Measurements from ENCODE around the gene CLIP2.
"Not testable (repeated sequence)": the region's sequence is repeated elsewhere in the genome, so short reads cannot be mapped to it uniquely, and the experiment has no call there.

Gene CLIP2

DNA sequence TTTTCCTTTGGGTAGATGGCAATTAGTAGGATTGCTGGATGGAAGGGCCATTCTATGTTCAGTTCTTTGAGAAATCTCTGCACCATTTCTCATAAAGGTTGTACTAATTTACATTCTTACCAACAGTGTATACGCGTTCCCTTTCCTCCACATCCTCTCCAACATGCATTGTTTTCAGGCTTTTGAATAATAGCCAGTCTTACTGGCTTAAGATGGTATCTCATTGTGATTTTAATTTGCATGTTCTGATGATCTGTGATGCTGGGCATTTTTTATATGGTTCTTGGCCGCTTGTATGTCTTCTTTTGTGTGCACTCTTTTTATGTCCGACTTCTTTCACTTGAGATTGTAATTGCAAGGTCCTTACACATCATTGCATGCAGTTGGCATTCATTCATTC, 11.7 kb downstream of the CLIP2 start:
- DNase-seq = no peak

DNA sequence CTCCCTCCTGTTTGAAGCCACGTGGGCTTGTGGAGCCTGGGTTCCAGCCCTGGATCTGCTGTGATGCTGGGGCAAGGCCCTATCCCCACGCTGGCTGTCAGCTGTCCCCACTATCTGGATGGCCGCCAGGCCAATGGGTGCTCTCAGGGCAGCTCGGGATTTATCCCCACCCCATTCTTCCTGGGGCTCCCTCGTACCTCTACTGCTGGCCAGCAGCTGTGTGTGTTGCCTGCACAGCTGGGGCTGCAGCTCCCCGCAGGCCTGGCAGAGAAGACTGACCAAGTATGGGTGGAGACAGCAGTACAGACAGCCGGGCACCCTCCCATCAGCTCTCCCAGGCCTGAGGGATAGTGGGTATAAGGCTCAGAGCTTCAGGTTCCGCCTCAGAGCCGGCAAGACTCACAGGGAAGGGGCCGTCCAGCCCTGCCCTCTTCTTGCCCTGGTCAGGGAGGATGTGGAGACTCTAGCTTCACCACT, 13.6 kb downstream of the CLIP2 start:
- no peak for DNase-seq

DNA sequence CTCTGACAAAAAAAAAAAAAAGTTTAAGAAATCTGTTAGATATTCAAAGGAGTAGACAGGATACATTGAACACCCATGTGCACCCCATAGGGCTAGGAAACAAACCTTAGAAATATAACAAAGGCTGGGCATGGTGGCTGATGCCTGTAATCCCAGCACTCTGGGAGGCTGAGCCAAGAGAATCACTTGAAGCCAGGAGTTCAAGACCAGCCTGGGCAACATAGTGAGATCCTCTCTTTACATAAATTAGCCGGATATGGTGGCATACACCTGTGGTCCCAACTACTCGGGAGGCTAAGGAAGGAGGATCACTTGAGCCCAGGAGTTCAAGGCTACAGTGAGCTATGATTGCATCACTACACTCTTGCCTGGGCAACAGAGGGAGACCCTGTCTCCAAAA, 15.3 kb downstream of the CLIP2 start:
- no peak for DNase-seq

DNA sequence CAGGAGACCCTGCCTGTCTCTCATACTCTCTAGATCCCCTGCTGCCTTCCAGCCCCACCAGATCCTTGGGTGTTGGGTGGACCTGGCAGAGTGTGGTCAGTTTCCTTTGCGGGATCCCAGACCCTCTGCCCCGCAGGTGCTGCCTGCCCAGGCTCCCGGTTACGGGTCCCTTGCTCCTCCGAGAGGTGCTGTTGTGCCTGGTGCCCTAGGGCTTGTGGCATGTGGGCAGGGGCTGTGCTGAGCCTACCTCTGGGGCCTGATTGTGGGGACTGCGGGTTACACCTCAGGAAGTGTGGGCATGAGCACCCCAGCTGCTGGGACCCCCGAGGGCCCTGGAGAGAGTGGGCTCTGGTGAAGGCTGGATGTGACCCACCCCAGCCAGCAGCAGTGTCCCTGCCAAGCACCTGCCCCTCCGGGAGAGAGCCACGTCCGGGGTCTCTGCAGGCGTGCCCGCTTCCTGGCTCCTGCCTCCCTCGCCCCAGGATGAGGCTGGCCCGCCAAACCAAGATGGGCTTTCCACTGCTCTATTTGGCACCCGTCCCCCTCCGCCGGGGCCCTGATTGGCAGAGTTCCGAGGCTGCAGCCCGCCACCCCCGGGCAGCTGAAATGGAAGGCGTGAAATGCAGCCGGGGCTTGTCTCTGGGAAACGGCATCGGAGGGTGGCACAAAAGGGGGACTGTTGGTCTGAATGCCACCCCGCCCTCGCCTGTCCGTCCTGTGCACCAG, 17.0 kb downstream of the CLIP2 start:
- DNase-seq = no peak

DNA sequence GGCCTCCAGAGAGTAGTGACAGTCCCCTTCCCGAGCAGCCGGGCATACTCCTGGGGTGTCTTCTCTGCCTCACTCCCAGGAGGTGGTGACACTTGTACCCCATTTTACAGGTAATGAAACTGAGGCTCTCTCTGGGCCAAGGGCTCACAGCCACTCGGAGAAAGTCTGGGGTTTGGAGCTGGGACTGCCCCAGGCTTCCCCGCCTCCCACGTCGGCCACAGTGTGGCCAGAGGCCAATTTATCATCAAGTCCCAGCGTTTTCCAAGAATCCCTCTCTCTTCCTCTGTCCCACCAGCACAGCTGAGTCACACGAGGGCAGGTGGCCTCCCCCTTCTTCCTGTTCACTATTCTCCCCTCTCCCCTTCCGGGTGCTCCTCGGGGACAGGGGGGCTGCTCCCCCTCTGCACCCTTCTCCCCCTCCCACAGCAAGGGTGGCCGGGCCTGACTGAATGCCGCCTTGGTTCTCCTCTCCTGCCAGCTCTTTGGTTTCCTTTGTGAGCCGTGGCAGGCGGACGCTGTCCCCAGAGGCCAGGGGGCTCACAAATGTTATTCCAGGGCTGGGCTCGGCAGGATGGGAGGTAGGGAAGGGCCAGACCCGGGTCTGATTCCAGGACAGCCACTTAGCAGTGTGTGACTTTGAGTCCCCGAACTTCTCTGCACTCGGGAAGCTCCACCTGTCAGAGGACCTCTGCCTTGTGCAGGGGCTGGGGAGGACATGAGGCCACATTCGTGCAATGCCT, 17.7 kb downstream of the CLIP2 start:
- DNase-seq = peak; percentile 49

DNA sequence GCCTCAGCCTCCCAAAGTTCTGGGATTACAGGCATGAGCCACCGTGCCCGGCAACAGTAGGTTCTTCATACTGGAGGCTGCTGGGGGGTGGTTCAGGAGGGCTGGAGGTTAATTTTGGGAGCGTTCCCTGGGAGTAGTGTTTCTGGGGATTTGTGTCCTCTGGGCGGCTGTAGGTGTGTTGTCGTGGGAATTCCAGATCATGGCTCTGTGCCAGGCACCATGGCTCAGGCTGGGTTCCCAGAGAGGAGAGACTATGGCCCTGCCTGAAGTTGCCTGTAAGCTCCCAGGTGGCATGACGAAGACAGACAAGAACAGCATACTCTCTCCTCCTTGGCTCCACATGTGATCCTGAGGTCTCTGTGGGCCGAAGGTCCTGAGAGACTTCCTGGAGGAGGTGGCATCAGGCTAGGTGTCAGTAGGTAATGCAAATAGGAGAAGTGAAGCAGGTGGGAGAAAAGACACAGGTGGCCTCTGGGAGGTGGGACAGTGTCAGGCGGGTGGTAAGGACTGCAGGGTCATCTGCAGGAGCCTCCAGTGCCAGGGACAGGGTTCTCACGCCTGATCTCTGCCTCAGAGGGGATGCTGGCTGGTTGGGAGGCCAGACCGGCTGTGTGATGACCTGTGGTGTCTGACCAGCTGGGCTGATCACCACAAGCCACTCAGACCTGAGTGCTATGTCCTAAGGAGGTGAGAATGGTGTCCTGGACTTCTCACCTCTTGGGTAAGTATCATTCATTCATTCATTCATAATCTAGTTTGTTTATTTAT, 18.7 kb downstream of the CLIP2 start:
- DNase-seq = no peak

DNA sequence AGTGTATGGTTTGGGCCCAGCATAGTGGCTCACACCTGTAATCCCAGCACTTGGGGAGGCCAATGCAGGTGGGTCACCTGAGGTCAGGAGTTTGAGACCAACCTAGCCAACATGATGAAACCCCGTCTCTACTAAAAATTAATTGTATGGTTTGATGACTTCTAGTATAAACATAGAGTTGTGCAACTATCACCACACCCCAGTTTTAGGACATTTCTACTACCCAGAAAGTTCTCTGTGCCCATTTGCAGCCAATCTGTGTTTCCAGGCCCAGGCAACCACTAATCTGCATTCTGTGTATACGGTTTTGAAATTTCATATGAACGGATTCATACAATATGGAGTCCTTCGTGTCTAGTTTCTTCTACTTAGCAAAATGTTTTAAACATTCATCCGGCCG, 20.0 kb downstream of the CLIP2 start:
- DNase-seq = no peak

DNA sequence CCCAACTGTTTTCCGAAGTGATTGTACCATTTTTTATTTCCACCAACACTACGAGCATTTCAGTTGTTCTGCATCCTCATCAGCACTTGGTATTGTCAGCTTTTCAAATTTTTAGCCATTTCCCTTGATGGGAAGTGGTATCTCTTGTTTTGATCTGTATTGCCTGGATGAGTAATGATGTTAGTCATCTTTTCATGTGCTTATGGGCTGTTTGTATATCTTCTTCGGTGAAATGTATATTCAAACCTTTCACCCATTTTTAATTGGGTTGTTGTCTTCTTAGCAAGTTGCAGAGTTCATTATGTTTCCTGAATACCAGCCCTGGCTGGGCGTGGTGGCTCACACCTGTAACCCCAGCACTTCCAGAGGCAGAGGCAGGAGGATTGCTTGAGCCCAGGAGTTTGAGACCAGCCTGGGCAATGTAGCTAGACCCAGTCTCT, 22.1 kb downstream of the CLIP2 start:
- no peak for DNase-seq

DNA sequence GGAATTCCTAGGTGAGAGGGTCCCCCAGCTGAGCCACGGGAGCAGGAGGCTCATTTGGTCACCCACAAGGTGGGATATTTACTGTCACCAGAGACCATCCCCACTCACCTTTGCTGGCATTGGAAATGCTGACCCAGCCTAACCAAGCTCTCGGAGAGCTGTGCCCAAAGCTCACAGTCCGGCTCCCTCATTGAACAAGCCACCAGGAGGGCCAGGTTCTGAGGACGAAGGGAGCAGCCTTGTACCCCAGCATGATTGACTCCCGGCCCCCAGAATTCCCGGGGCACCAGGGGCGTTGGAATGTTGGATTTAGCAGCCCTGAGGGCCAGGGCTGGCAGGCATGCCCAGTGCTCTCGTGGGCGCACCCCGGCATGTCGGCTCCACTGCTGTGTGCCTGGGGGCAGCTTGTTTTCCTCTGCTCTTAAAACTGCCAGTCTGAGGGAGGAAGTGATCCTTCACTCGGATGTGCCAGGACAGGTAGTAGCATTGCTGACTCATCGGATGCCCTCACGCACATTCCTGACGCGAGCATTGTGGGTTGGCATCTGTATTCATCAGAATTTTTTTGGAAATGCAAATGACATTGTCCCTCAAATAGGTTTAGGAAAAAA, 23.3 kb downstream of the CLIP2 start:
- no peak for DNase-seq

DNA sequence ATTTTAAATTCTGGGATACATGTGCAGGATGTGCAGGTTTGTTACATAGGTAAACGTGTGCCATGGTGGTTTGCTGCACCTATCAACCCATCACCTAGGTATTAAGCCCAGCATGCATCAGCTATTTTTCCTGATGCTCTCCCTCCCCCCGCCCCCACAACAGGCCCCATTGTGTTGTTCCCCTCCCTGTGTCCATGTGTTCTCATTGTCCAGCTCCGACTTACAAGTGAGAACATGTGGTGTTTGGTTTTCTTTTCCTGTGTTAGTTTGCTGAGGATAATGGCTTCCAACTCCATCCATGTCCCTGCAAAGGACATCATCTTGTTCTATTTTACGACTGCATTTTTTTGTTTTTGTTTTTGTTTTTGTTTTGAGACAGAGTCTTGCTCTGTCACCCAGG, 26.7 kb downstream of the CLIP2 start:
- not testable (repeated sequence) for DNase-seq

DNA sequence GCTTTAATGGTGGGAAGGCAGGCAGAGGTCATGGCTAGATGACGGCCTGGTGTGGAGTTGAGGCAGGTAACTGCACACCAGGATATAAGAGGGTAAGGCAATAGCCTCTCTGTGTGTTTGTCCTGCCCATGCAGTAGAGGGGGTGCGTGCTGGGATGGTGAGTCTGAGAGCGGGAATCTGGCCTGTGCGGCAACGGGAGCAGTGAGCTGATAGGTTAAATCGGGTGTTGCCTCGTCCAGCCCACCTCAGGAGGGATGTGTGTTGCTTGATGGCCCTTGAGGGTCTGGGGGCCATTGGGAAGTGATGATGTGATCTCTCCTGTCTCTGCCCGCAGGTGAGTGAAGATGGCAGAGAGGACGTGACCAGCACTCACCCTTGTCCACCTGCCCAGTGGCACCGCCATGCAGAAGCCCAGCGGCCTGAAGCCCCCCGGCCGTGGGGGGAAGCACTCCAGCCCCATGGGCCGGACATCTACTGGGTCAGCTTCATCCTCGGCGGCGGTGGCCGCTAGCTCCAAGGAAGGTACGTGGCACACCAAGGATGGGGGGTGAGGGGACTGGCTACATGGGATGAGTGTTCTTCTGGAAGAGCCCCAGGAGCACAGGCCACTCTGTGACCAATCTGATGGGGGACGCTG, 28.1 kb downstream of the CLIP2 start:
- DNase-seq = no peak

DNA sequence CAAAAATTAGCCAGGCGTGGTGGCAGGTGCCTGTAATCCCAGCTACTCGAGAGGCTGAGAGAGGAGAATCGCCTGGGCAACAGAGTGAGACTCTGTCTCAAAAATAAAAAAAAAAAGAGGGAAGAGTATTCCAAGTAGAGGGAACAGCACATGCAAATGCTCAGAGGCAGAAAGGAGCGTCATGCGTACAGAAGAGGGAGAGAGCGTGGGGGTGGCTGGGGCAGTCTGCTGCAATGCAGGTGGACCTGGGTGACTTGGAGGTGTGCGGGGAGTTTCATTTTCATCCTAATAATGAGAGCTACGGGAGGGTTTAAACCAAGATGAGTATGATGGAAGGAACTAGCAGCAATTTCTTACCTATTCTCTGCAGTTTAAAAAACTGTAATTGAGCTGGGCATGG, 28.8 kb downstream of the CLIP2 start:
- DNase-seq = no peak

DNA sequence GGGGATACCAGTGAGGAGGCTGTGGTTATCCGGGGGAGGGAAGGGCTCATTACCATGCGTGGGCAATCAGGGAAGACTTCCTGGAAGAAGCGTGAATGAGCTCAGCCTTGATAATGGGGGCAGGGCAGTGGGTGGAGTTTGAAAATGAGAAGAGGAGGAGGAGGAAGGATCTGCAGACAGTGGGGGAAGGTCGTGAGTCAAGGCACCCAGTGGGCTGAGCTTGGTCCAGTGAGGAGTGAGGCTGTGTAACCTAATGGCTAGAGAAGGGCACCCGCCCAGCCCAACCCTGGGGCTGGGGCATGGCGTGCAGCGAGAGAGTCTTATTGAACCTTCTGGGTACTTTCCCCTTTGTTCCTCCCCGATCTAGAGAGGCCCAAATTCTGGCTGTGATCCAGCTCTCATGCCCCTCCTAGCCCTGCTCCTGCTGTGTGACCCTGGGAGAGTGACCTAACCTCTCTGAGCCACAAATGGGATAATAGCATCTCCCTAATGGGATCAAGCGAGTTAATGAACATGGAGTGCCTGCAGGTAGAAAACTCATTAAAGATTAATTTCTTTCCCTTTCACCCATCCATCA, 31.5 kb downstream of the CLIP2 start:
- no peak for DNase-seq

DNA sequence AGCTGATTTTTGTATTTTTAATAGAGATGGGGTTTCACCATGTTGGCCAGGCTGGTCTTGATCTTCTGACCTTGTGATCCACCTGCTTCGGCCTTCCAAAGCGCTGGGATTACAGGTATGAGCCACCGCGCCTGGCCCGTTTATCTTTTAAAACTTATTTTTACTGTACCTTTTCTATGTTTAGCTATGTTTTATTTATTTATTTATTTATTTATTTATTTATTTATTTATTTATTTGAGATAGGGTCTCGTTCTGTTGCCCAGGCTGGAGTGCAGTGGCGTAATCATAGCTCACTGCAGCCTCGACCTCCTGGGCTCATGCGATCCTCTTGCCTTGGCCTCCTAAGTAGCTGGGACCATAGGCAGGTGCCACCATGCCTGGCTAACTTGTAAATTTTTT, 33.7 kb downstream of the CLIP2 start:
- not testable (repeated sequence) for DNase-seq

DNA sequence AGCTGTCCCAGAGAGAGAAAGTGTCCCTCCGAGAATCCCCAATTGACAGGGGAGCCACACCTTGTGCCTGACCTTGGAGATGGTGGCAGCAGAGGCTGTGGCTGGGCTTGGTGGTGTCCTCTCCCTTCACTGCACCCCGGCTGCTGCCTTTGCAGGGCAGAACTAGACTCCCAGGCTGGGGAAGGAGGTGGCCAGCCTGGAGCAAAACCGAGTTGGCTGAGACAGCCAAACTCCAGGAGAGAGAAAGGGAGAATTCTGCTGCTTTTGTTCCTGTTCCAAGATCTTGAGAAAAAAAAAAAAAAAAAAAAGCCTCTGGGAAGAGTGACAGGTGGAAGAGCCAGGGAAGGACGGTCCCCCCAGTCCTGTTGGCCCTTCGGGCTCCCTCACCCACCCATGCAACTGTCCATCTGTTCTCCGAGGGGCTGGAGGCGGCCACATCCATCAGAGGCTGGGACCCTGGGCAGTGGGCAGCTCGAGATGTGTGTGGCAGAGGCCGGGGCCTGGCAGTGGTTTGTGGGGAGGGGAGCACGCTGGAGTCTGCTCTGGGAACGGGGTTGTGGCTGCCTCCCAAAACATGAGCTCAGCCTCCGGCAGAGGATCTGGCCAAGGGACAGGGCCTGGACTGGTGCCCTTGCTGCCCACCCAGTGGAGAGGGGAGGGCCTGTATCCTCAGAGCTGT, 35.5 kb downstream of the CLIP2 start:
- DNase-seq = no peak

DNA sequence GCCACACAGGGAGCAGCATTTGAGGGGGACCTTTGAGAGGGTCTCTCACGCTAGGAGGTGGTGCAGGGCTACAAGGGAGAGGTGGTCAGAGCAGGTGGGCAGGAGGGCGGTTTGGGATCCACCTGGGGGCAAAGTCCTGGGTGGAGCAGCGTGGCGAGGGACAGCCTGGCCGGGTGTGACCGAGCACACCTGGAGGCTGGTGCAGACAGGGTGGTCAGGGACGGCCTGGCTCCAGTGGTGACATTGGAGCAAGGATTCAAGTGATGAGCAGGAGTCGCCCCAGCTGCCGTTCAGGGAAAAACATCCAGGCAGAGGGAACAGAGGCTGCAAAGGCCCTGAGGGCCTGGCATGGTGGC, 36.0 kb downstream of the CLIP2 start:
- DNase-seq = no peak

DNA sequence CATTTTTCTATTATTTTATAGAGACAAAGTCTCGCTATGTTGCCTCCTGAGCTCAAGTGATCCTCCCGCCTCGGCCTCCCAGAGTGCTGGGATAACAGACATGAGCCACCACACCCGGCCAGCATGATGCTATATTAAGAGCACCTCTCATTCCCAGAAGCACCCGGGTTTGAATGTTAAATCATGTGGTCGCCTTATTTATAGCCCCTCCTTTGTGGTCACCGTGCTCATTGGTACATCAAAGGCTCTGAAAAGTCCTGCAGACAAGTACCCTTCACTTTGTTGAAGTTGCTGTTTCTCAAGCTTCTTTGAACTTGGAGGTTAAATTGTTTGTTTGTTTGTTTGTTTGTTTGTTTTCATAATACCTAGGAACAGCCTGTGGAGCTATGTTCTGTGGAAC, 40.0 kb downstream of the CLIP2 start:
- DNase-seq = no peak

DNA sequence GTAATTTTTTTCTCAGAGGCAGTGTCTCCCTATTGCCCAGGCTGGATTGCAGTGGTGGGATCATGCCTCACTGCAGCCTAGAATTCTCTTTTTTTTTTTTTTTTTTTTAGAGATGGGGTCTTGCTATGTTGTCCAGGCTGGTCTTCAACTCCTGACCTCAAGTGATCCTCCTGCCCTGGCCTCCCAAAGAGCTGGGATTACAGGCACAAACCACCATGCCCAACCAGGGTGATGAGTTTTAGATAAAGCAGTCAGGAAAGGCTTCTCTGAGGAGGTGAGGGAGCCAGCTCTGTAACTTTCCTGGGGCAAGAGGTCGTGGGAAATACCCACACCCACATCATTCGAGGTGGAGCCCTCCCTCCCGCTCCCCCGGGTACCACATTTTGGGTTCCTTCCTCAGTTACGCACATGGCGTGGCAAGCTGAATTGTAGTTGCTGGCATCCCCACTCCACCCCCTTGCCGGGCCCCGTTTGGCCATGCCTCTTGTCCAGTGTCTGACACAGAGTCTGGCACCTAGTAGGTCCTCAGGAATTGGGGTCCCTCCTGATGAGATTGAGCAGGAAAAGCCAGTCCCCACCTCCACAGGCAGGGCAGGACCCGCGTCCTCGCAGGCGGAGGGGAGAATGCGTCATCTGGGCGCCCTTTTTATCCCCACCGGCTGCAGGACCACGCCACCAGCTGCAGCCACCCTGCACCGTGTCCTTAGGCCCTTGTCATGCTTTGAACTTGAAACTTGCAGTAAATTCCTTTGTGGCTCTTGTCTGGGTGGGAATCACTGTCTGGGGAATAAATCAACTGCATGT, 43.4 kb downstream of the CLIP2 start:
- no peak for DNase-seq

DNA sequence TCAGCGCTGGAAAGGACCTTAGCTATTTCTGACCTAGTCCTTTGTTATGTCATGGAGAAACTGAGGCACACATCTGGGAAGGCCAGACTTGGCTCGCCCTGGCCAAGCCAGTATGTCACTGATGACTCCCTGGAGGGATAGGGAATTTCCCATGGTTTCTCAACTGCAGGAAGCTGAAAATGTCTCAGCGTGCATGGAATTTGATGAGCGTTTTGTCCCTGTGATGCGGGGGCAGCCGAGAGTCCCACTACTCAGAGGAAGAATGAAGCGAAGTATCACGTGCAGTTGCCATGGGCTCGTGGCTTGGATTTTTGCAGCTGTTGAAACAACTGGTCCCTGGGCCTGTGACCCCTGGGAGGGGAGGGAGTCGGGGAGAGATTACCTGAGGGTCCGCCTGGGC, 44.8 kb downstream of the CLIP2 start:
- DNase-seq = no peak

DNA sequence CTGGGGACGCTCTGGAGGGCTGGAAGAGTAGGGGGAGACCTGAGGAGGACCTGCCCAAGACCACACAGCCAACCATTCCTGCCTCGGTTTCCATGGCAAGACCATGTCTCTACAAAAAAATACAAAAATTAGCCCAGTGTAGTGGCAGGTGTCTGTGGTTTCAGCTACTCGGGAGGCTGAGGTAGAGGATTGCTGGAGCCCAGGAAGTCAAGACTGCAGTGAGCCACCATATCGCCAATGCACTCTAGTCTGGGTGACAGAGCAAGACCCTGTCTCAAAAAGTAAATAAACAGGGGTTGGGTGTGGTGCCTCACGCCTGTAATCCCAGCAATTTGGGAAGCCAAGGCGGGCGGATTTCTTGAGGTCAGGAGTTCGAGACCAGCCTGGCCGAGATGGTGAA, 48.7 kb downstream of the CLIP2 start:
- no peak for DNase-seq

Data from retina (tissue), 1 donor.